ENCODE measurements around the gene BATF2.

GRCh38 chr11:64974124-64974523 is 22.6 kb downstream of the BATF2 start:
- TF ChIP-seq, protein P1, sequence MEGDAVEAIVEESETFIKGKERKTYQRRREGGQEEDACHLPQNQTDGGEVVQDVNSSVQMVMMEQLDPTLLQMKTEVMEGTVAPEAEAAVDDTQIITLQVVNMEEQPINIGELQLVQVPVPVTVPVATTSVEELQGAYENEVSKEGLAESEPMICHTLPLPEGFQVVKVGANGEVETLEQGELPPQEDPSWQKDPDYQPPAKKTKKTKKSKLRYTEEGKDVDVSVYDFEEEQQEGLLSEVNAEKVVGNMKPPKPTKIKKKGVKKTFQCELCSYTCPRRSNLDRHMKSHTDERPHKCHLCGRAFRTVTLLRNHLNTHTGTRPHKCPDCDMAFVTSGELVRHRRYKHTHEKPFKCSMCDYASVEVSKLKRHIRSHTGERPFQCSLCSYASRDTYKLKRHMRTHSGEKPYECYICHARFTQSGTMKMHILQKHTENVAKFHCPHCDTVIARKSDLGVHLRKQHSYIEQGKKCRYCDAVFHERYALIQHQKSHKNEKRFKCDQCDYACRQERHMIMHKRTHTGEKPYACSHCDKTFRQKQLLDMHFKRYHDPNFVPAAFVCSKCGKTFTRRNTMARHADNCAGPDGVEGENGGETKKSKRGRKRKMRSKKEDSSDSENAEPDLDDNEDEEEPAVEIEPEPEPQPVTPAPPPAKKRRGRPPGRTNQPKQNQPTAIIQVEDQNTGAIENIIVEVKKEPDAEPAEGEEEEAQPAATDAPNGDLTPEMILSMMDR (IDR thresholded peaks at IDR 0.05): no peak
- TF ChIP-seq POLR2A (IDR thresholded peaks at IDR 0.05): no peak
